ENCODE results near the gene COX18.

GRCh38 chr4:73034896-73035295 lies 34.6 kb downstream of the COX18 start:
- TF ChIP-seq POLR2A (IDR thresholded peaks at IDR 0.05) (no peak), CTCF (IDR thresholded peaks at IDR 0.05) (no peak), POLR2AphosphoS5 (IDR thresholded peaks at IDR 0.05) (no peak), EP300 (IDR thresholded peaks at IDR 0.05; ENCODE audit: low read depth) (no peak)

Measured in transverse colon (tissue), 4 donors.